Effector memory CD8-positive, alpha-beta T cell (primary cell): Measurements from ENCODE around the gene UBAP1L.
"Not testable (repeated sequence)": the region's sequence is repeated elsewhere in the genome, so short reads cannot be mapped to it uniquely, and the experiment has no call there.

ENCODE experiments used
- ATAC-seq: fragments of 150-1000 bp; cut with Tn5 transposase; replicated peaks from 2 replicates; pipeline ENCODE4 v1.10.0; 2021; ENCODE audit warnings: mild to moderate bottlenecking, moderate library complexity
- DNase-seq, 3 experiments: peaks; one replicate each; pipeline ENCODE4 v3.0.0; 2021
- H3K27ac Mint-ChIP-seq, 2 donors: one replicate each; pipeline ENCODE4 v1.8.0; 2022; ENCODE audit warnings: mild to moderate bottlenecking in 2 of 2, mixed read lengths in 2 of 2, moderate library complexity in 2 of 2
- H3K27me3 Mint-ChIP-seq, 2 donors: one replicate each; pipeline ENCODE4 v1.8.0; 2022; ENCODE audit warnings: mixed read lengths in 2 of 2
- H3K36me3 Mint-ChIP-seq: one replicate; pipeline ENCODE4 v1.8.0; 2022; ENCODE audit warnings: mild to moderate bottlenecking, moderate library complexity, mixed read lengths; ENCODE audit not compliant: insufficient read depth
- H3K4me1 Mint-ChIP-seq, 2 donors: one replicate each; pipeline ENCODE4 v1.8.0; 2022; ENCODE audit warnings: low read depth in 2 of 2, mixed read lengths in 2 of 2
- H3K4me3 Mint-ChIP-seq, 2 donors: one replicate each; pipeline ENCODE4 v1.8.0; 2022; ENCODE audit warnings: mild to moderate bottlenecking in 2 of 2, mixed read lengths in 2 of 2, moderate library complexity in 2 of 2
- H3K9me3 Mint-ChIP-seq, 2 donors: one replicate each; pipeline ENCODE4 v1.8.0; 2022; ENCODE audit warnings: mixed read lengths in 2 of 2

Gene UBAP1L

GRCh38 chr15:65085207-65085753 lies 29.7 kb downstream of the UBAP1L start:
- Mint-ChIP-seq H3K27ac (no peak overlapping the region), H3K4me1 (peaks cover 9 to 12% of the 10 kb centered on the region in 2 donors), H3K27me3 (peaks cover 49 to 57% of the 10 kb centered on the region in 2 donors), H3K36me3 (peaks cover 3% of the 10 kb centered on the region), H3K4me3 (no peak overlapping the region), H3K9me3 (no peaks in the 10 kb centered on the region)
- no peak for DNase-seq
- ATAC-seq = no peak

- H3K4me3 Mint-ChIP-seq = no peak overlapping the region
- peaks cover 51 to 57% of the 10 kb centered on the region in 2 donors for H3K27me3 Mint-ChIP-seq
- H3K9me3 Mint-ChIP-seq = no peaks in the 10 kb centered on the region
- H3K27ac Mint-ChIP-seq = no peak overlapping the region
- H3K4me1 Mint-ChIP-seq = peaks cover 9 to 12% of the 10 kb centered on the region in 2 donors
- H3K36me3 Mint-ChIP-seq = peaks cover 3% of the 10 kb centered on the region
- ATAC-seq = no peak
- DNase-seq = no peak
Measured at GRCh38 chr15:65084500-65085206, 30.3 kb downstream of the UBAP1L start.

GRCh38 chr15:65083262-65083701 lies 31.7 kb downstream of the UBAP1L start:
- Mint-ChIP-seq H3K4me3 (no peak overlapping the region), H3K4me1 (peaks cover 9 to 12% of the 10 kb centered on the region in 2 donors), H3K9me3 (no peaks in the 10 kb centered on the region), H3K36me3 (peaks cover 3% of the 10 kb centered on the region), H3K27ac (no peak overlapping the region), H3K27me3 (peaks cover 64 to 70% of the 10 kb centered on the region in 2 donors)
- DNase-seq = no peak
- ATAC-seq = no peak

- Mint-ChIP-seq H3K27me3 (peaks cover 72 to 79% of the 10 kb centered on the region in 2 donors), H3K36me3 (peaks cover 3% of the 10 kb centered on the region), H3K4me3 (peak overlapping the region; percentile 0 to 3), H3K4me1 (peaks cover 13 to 19% of the 10 kb centered on the region in 2 donors), H3K9me3 (no peaks in the 10 kb centered on the region), H3K27ac (peak overlapping the region in 1 of 2 donors; percentile 11)
- ATAC-seq (peak; percentile 55), DNase-seq (no peak)
Measured at GRCh38 chr15:65082303-65082953, 32.6 kb downstream of the UBAP1L start.

- no peaks in the 10 kb centered on the region for H3K9me3 Mint-ChIP-seq
- H3K27ac Mint-ChIP-seq = no peak overlapping the region
- H3K4me3 Mint-ChIP-seq = no peak overlapping the region
- peaks cover 3% of the 10 kb centered on the region for H3K36me3 Mint-ChIP-seq
- no peak for ATAC-seq
- peaks cover 72 to 79% of the 10 kb centered on the region in 2 donors for H3K27me3 Mint-ChIP-seq
- no peak for DNase-seq
- peaks cover 13 to 19% of the 10 kb centered on the region in 2 donors for H3K4me1 Mint-ChIP-seq
Measured at GRCh38 chr15:65081758-65082157, 33.2 kb downstream of the UBAP1L start.

- DNase-seq (no peak), ATAC-seq (no peak)
- H3K9me3 Mint-ChIP-seq = no peaks in the 10 kb centered on the region
- peaks cover 13 to 19% of the 10 kb centered on the region in 2 donors for H3K4me1 Mint-ChIP-seq
- H3K27ac Mint-ChIP-seq = no peak overlapping the region
- H3K27me3 Mint-ChIP-seq = peaks cover 74 to 83% of the 10 kb centered on the region in 2 donors
- no peak overlapping the region for H3K4me3 Mint-ChIP-seq
- H3K36me3 Mint-ChIP-seq = peaks cover 3% of the 10 kb centered on the region
Measured at GRCh38 chr15:65081270-65081669, 33.7 kb downstream of the UBAP1L start.

- Mint-ChIP-seq H3K27me3 (peaks cover 68 to 72% of the 10 kb centered on the region in 2 donors), H3K4me3 (no peak overlapping the region), H3K27ac (no peak overlapping the region), H3K9me3 (no peaks in the 10 kb centered on the region), H3K36me3 (no peaks in the 10 kb centered on the region), H3K4me1 (peaks cover 13 to 15% of the 10 kb centered on the region in 2 donors)
- DNase-seq = no peak
- ATAC-seq = no peak
Measured at GRCh38 chr15:65079580-65079979, 35.4 kb downstream of the UBAP1L start.

- DNase-seq = peak; percentile 12 to 18 (median 15)
- Mint-ChIP-seq H3K4me3 (peak overlapping the region in 1 of 2 donors; percentile 41), H3K27me3 (peaks cover 53 to 56% of the 10 kb centered on the region in 2 donors), H3K36me3 (no peaks in the 10 kb centered on the region), H3K27ac (peak overlapping the region in 1 of 2 donors; percentile 36), H3K9me3 (no peaks in the 10 kb centered on the region), H3K4me1 (peaks cover 13 to 15% of the 10 kb centered on the region in 2 donors)
- ATAC-seq = peak; percentile 59
Measured at GRCh38 chr15:65077981-65078352, 37.0 kb downstream of the UBAP1L start.

GRCh38 chr15:65077291-65077980 lies 37.6 kb downstream of the UBAP1L start:
- peak overlapping the region in 1 of 2 donors; percentile 41 for H3K4me3 Mint-ChIP-seq
- H3K36me3 Mint-ChIP-seq = no peaks in the 10 kb centered on the region
- H3K9me3 Mint-ChIP-seq = no peaks in the 10 kb centered on the region
- H3K4me1 Mint-ChIP-seq = peaks cover 7 to 9% of the 10 kb centered on the region in 2 donors
- no peak for DNase-seq
- no peak overlapping the region for H3K27ac Mint-ChIP-seq
- ATAC-seq = no peak
- peaks cover 47 to 51% of the 10 kb centered on the region in 2 donors for H3K27me3 Mint-ChIP-seq

GRCh38 chr15:65076486-65077290 lies 38.3 kb downstream of the UBAP1L start, which contains the start of gene KBTBD13:
Gene KBTBD13 (plus strand): TSS chr15:65076746. CDS start chr15:65076816, 70 bp downstream.
- ATAC-seq (no peak), DNase-seq (no peak)
- Mint-ChIP-seq H3K36me3 (peaks cover 5% of the 10 kb centered on the region), H3K27me3 (peaks cover 40 to 43% of the 10 kb centered on the region in 2 donors), H3K4me3 (no peak within 1 kb of the TSS), H3K4me1 (peaks cover 3 to 7% of the 10 kb centered on the region in 2 donors), H3K9me3 (no peaks in the 10 kb centered on the region), H3K27ac (no peak within 1 kb of the TSS)

GRCh38 chr15:65075607-65076395 lies 39.2 kb downstream of the UBAP1L start:
- not testable (repeated sequence) for H3K4me3 Mint-ChIP-seq, H3K36me3 Mint-ChIP-seq, H3K4me1 Mint-ChIP-seq, H3K27ac Mint-ChIP-seq, ATAC-seq, H3K9me3 Mint-ChIP-seq, DNase-seq
- H3K27me3 Mint-ChIP-seq = peaks cover 31 to 34% of the 10 kb centered on the region in 2 donors

GRCh38 chr15:65074946-65075345 lies 40.1 kb downstream of the UBAP1L start:
- H3K36me3 Mint-ChIP-seq = not testable (repeated sequence)

More at GRCh38 chr15:65074946-65075345, 40.1 kb downstream of the UBAP1L start:
- not testable (repeated sequence) for H3K4me3 Mint-ChIP-seq, H3K4me1 Mint-ChIP-seq, H3K9me3 Mint-ChIP-seq, ATAC-seq, H3K27ac Mint-ChIP-seq, DNase-seq
- H3K27me3 Mint-ChIP-seq = peaks cover 27 to 33% of the 10 kb centered on the region in 2 donors
